Measurements from ENCODE around the gene CCDC192. TPM values are rescaled to one million over a fixed set of nuclear protein-coding genes. Genes with fewer than 3 reads are reported as not detected.

The CCDC192 gene
- total and polyA plus RNA-seq, 2 of the 4 experiments (the other 2 are of a cell fraction), result not detected

DNA sequence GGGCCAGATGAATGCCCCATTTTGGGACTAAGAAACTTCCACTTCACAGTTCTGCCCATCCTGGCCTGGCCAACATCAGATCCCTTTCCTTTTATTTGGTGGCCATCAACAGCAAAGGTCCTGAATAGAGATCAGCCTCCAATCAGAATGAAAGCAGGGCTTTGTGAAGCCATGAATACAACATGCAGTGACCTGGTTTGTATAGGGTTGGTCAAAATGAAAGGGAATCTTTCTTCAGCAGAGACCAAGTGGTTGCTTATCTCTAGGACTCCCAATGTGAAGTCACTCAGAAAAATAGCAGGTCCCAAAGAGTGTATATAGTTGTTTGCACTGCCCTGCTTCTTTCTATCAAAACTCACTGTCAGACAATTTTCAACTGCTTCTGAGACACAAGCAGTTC lies 266.5 kb downstream of the CCDC192 start:
- Histone ChIP-seq H3K23ac (ENCODE audit: low read depth, low read length) (no peak overlapping the region), H2AK5ac (ENCODE audit: low read depth, low read length) (no peak overlapping the region), H2BK20ac (ENCODE audit: low read depth, low read length) (no peak overlapping the region), H3K56ac (ENCODE audit: extremely low read depth, insufficient read depth, low read length) (no peak overlapping the region), H4K8ac (ENCODE audit: low read depth in 2 of 2, low read length in 2 of 2) (no peak overlapping the region), H2BK15ac (ENCODE audit: low read depth, low read length) (no peak overlapping the region), H4K20me1 (ENCODE audit: insufficient read depth, low read length) (no peaks in the 10 kb centered on the region), H4K91ac (ENCODE audit: insufficient read depth, low read depth, low read length) (no peak overlapping the region), H4K5ac (ENCODE audit: low read depth, low read length) (no peak overlapping the region), H3K14ac (replicated peaks; ENCODE audit: low read depth, low read length) (no peak overlapping the region), H3K79me1 (ENCODE audit: low read depth in 1 of 2, low read length in 2 of 2) (no peaks in the 10 kb centered on the region), H3K27me3 (ENCODE audit: control insufficient read depth, insufficient read depth, low read length) (no peaks in the 10 kb centered on the region), H2BK120ac (ENCODE audit: low read depth, low read length) (no peak overlapping the region), H2AK9ac (replicated peaks; ENCODE audit: low read depth, low read length, poor library complexity) (no peak overlapping the region), H3K18ac (ENCODE audit: low read depth, low read length) (no peak overlapping the region), H3K36me3 (ENCODE audit: control insufficient read depth, insufficient read depth, low read length) (peaks cover 4% of the 10 kb centered on the region; the same call in 1 of the 2 replicates), H2AFZ (replicated peaks; ENCODE audit: low read length, poor library complexity) (no peak overlapping the region), H3K9me3 (ENCODE audit: control insufficient read depth, insufficient read depth, low read length) (no peaks in the 10 kb centered on the region; the same call in 1 of the 2 replicates), H3K9me1 (ENCODE audit: insufficient read depth, low read length) (no peaks in the 10 kb centered on the region), H3K4me1 (ENCODE audit: control insufficient read depth, insufficient read depth, low read length) (no peaks in the 10 kb centered on the region), H3K4ac (ENCODE audit: low read depth, low read length) (no peak overlapping the region), H3K4me3 (ENCODE audit: insufficient read depth, low read depth, low read length) (no peak overlapping the region), H3K27ac (ENCODE audit: insufficient read depth, low read length) (no peak overlapping the region), H3K9ac (ENCODE audit: low read depth, low read length) (no peak overlapping the region), H3K4me2 (ENCODE audit: low read depth, low read length) (no peak overlapping the region), H2BK5ac (ENCODE audit: low read depth, low read length, poor library complexity, severe bottlenecking) (no peak overlapping the region)
- intact Hi-C loops (cut with micrococcal nuclease), result no loop called here
- in situ Hi-C loops (cut with MboI; ENCODE audit: low sequenced_read_pairs), result no loop called here
- ATAC-seq (ENCODE audit: low read depth) (no peak), DNase-seq (no peak)
- POLR2A ChIA-PET (ENCODE audit: unreplicated experiment), result no interaction called here
- TF ChIP-seq, protein P1, sequence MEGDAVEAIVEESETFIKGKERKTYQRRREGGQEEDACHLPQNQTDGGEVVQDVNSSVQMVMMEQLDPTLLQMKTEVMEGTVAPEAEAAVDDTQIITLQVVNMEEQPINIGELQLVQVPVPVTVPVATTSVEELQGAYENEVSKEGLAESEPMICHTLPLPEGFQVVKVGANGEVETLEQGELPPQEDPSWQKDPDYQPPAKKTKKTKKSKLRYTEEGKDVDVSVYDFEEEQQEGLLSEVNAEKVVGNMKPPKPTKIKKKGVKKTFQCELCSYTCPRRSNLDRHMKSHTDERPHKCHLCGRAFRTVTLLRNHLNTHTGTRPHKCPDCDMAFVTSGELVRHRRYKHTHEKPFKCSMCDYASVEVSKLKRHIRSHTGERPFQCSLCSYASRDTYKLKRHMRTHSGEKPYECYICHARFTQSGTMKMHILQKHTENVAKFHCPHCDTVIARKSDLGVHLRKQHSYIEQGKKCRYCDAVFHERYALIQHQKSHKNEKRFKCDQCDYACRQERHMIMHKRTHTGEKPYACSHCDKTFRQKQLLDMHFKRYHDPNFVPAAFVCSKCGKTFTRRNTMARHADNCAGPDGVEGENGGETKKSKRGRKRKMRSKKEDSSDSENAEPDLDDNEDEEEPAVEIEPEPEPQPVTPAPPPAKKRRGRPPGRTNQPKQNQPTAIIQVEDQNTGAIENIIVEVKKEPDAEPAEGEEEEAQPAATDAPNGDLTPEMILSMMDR (conservative IDR thresholded peaks at IDR 0.05; ENCODE audit: low read depth, low read length), result no peak
- TF ChIP-seq MAZ (IDR thresholded peaks at IDR 0.05; ENCODE audit: borderline replicate concordance, low read depth, low read length) (no peak), MXI1 (IDR thresholded peaks at IDR 0.05; ENCODE audit: borderline replicate concordance, low read depth, low read length) (no peak)
- TF ChIP-seq, protein P2, sequence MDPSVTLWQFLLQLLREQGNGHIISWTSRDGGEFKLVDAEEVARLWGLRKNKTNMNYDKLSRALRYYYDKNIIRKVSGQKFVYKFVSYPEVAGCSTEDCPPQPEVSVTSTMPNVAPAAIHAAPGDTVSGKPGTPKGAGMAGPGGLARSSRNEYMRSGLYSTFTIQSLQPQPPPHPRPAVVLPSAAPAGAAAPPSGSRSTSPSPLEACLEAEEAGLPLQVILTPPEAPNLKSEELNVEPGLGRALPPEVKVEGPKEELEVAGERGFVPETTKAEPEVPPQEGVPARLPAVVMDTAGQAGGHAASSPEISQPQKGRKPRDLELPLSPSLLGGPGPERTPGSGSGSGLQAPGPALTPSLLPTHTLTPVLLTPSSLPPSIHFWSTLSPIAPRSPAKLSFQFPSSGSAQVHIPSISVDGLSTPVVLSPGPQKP (IDR thresholded peaks at IDR 0.05; ENCODE audit: borderline replicate concordance, low read depth, low read length), result no peak
- dilution Hi-C loops (cut with HindIII; ENCODE audit: low sequenced_read_pairs, unreplicated experiment), result no loop called here
- BruUV-seq (replicated peaks), result no TSS peak
- CTCF ChIA-PET, result no interaction called here

Measured in IMR-90 (cell line).